ENCODE results near the gene ABCC5.
"Not testable (repeated sequence)": the region's sequence is repeated elsewhere in the genome, so short reads cannot be mapped to it uniquely, and the experiment has no call there.

The ABCC5 gene

DNA sequence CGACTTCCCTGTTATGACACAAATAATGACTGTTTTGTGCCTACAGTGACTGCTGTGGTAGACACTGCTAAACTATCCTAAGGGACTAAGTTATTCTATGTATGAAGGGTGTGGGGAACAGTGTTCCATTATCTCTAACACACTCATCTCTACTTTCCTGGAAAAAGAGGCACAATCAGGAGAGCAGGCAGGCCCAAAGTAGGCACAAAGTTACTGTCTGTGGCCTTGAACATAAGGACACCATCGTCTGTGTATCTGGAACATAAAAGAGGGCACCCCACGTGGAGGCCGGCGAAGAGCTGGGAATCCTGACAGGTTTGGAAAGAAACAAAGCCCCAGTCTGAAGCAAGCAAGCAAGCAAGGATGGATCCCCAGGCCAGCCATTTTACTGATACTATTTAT, 1.5 kb downstream of the ABCC5 start:
- no peak for DNase-seq (ENCODE audit: low spot score)

DNA sequence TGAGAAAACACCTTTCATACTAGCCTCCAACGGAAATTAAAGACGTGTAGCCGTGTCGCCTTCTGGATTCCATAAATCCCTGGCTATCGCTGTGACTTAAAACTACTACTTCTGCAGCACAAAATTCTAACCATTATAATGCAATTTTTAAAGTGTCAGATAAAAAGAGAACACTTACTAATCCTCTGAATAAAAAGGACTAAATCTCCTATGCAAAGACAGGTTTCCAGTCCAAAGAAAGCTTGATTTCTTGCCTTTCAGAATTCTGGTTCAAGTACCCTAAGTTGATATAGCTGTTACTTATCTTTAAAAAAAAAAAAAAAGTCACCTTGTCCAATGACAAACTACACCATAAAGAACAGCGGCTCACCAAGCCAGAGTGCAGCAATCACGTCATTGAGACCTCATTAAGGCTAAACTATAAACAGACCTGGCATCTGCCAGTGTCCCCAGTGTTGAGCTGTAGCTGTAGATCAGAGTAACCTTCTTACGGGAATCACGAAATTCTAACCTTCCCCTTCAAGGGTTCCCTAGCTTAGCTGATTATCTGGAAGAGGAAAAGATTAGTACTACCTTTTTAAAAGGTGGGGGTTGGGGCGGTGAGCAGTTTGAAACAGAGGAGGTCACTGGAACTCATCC, 2.2 kb downstream of the ABCC5 start:
- DNase-seq (ENCODE audit: low spot score), result no peak

DNA sequence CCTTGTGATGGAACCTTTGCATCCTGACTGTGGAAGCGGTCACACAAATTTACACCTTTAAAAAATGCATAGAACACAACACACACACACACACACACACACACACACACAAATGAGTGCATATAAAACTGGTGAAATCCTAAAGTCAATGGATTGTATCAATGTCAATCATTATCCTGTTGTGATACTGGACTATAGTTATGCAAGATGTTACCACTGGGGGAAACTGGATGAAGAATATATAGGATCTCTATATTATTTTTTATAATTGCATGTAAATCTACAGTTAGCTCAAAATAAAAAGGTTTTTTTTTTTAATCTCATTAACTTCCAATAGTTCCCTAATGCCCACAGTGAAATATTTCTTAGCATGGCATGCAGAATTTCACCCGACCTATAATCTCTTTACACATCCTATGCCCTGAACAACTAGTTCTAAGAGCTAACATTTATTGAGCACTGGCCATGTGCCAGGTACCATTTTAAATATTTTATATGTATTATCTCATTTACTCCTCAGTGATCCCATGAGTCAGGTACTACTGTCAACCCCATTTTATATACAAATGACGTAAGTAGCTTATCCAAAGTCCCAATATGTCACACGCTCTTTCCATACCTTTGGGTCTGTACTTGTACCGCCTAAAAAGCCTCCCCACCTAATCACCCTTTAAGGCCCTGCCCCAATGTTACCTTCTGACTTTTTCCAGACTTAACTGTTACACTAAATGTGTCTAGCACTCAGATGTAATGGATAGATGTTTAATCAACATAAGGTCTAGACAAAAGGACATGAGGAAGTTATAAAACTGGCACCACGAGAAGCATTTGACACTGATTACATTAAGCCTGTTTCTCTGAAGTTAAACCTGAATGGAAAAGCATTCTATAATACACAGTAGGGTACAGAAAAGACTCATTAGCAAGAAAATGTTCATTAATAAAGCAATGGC, 5.5 kb downstream of the ABCC5 start:
- no peak for DNase-seq (ENCODE audit: low spot score)

DNA sequence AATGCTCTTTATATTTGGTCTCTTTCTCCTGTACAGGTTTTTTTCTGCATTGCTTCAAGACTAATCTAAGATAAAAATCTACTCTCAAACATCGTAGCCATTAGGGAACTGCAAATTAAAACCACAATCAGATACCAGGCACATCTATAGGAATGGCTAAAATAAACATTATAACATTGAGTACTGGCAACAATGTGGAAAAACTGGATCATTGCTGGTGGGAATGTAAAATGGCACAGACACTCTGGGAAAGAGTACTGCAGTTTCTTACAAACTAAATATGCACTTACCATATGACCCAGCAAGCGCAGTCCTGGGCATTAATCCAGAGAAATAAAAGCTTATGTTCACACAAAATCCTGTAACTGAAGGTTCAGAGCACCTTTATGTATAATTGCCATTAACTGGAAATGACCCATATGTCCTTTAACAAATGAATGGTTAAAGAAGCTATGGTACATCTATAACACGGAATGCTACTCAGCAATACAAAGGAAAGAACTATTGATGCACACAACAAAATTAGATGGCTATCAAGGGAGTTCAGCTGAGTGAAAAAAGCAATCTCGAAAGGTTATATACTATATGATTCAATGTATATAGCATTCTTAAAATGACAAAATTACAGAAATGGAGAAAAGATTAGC, 6.3 kb downstream of the ABCC5 start:
- DNase-seq (ENCODE audit: low spot score), result no peak

- no peak for DNase-seq (ENCODE audit: low spot score)
Observed at GRCh38 chr3:184008161-184008560, 9.5 kb downstream of the ABCC5 start.

GRCh38 chr3:184007143-184007813, 10.4 kb downstream of the ABCC5 start:
- not testable (repeated sequence) for DNase-seq (ENCODE audit: low spot score)

- DNase-seq (ENCODE audit: low spot score), result no peak
Observed at GRCh38 chr3:184005941-184006507, 11.7 kb downstream of the ABCC5 start.

DNA sequence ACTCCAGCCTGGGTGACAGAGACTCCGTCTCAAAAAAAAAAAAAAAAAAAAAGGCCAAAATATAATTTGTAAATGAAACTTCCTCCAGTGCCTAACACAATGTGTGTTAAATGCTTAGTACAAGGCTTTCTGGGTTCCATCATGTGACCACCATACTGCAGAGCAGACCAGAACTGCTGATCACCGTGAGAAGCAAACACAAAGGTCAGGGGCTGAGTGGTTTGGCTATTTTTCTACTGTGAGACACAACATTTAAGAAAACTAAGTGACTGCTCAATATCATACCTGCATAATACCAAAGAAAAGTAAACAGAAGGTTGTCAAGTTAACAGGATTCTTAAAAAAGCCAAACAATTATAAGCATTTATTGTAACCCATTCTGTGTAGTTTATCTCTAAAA, 13.2 kb downstream of the ABCC5 start:
- no peak for DNase-seq (ENCODE audit: low spot score)

DNA sequence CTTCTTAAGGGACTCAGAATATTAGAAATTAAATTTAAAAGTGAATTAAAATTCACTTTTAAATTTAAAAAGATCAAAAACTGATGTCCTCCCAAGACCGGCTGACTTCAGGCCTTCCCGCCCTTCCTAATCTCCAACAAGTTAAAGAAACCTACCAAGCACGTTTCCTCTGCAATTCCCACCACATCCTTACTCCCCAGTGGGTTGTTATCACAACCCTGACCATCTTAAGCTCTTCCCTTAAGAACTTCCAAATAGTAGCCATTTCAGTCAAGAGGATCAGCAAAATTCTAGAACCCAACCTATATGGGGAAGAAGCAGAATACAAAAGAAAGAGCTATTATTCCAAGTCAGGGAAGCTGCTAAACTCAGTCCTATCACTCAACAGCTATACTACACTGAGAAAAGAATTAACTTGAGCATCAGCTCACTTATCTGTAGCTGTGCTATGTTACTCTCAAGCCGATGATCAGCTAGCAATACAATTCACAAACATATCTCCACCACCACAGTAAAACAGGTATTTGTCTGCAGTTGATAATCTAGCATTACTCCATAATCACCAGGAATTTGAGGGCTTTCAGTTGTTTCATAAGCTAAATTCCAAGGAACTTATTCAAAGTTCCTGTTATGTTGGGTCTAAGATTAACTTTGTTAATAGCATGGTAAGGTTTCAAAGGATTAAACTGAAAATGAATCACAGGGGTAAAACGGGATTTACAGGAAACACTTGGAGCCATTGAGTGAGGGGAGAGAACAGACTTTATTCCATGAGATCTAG, 14.3 kb downstream of the ABCC5 start:
- DNase-seq (ENCODE audit: low spot score), result peak; percentile 66

GRCh38 chr3:184002469-184002868, 15.2 kb downstream of the ABCC5 start:
- DNase-seq (ENCODE audit: low spot score), result no peak

DNA sequence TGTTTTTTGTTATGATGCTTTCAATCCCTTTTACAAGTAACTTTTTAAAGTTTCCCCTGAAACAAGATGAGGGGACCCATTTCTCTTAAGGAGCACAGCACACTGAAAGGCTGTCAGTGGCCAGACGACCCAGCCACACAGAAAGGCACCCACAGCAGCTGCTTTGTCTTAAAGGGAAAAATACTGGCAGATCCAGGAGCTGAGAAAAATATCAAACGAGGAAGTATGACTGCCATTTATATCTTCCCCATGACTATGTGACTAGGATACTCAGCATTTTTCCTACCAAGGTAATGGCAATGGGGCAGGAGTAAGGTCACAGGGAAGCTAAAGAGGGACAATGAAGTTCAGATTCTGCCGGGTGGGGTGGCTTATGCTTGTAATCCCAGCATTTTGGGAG, 15.9 kb downstream of the ABCC5 start:
- no peak for DNase-seq (ENCODE audit: low spot score)

GRCh38 chr3:183991403-183991802, 26.3 kb downstream of the ABCC5 start:
- no peak for DNase-seq (ENCODE audit: low spot score)

DNA sequence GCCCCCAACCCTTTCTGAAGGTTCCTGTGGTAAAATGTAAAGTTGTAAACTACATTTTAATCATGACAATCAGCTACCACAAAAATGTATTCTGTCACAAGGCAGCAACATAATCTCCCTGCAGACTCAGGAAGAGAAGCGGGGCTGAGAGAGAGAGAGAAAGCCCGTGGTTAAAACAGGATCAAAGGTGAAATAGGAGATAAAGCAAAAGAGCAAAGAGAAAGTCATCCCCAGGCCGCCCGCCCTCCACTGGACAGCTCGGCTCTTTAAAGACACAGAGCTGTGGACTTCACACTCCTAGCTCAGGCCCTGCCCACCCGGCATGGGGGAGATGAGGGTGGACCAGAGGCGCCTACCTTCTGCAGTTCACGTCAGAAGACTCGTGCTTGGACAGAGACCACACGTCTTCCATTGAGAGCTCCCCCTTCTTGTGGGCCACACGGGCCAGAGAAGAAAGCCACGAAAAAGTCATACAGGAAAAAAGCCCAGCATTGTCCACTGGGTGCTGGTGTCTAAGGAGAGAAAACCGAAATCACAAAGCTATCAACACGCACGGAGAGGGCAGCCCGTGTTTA, 29.4 kb downstream of the ABCC5 start:
- DNase-seq (ENCODE audit: low spot score), result no peak

GRCh38 chr3:183987000-183987600, 30.6 kb downstream of the ABCC5 start:
- no peak for DNase-seq (ENCODE audit: low spot score)

DNA sequence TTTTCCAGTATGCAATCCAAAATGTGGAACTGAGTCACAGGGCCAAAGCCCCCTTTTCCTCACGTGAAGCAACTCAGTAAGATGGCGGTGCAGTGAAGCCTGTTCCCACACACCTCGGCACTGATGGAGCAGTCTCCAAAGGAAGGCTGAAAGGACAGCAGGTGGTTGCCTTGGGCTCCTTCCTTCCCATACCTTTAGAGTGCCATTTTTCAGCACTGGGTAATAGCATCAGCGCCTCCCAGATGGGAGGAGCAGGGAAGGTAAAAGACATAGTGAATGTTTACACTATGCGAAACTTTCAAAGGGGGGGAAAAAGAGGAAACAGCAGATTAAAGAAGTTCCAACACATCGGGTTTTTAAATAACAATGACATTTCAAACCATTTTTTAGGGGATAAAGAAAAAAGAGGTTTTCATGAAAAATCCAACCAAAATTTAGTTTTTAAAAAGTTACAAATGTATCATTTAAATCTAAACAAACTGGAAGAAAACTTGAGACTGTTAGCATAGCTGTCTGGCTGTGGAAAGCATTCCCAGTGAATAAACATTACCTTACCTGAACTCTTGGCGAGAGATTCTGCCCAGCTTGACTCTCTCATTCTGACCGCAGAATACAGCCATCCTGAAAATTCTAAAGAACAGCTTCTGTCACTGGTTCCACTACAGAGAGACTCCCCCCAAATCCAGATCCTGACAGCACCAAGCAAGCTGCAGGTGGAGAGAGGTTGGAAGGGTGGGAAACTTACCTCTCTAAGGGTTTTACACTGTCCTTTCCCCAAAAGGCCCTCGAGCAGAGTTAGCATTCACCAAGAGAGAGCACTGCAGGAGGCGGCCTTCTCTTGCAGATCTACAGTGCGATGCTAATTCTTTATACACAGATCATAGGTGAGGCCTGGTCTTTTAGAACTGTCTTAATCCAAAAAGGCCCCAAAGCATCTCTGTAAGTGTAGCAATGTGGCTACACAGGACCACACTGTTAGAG, 32.6 kb downstream of the ABCC5 start:
- DNase-seq (ENCODE audit: low spot score), result no peak

- peak; percentile 28 for DNase-seq (ENCODE audit: low spot score)
Observed at GRCh38 chr3:183984127-183984740, 33.5 kb downstream of the ABCC5 start.

GRCh38 chr3:183981990-183982644, 35.6 kb downstream of the ABCC5 start:
- DNase-seq (ENCODE audit: low spot score), result no peak

DNA sequence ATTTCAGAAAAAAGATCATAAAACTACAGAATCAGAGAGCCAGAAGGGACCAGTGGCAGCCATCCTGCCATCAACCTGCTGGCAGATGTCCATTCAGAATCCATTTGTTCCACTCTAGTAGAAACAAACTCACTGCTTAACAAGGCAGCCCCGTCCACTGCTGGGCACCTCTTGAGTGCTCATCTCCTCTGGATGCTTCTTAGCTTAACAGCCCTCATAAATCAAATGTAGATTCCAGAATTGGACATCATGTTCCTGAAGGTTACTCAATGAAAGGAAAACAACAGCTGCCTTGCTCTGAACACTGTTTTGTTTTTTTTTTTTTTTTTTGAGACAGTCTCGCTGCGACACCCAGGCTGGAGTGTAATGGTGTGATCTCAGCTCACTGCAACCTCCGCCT, 37.3 kb downstream of the ABCC5 start:
- DNase-seq (ENCODE audit: low spot score), result no peak
